HL-60/S4 (cell line): ENCODE data around the gene SLC17A1.

Source experiments
- in situ Hi-C: fragments of 300-500 bp; cut with MboI; formaldehyde crosslinking; loops from 2 replicates; pipeline ENCODE4 v1.14.3; 2022; ENCODE audit warnings: low sequenced_read_pairs

The SLC17A1 gene

GRCh38 chr6:25831532-25832306, at the start of gene SLC17A1:
Gene SLC17A1 (minus strand): TSS chr6:25832052. CDS start chr6:25830557, 1,495 bp downstream.
- in situ Hi-C loops = no loop called here

GRCh38 chr6:25880601-25881000, 48.7 kb upstream of the SLC17A1 start:
- in situ Hi-C loops = no loop called here

- in situ Hi-C loops = no loop called here
These were observed 47.0 kb upstream of the SLC17A1 start for GRCh38 chr6:25878721-25879322.

- in situ Hi-C loops = no loop called here
These were observed 44.2 kb upstream of the SLC17A1 start for GRCh38 chr6:25875926-25876602.

- in situ Hi-C loops = no loop called here
These were observed 43.7 kb upstream of the SLC17A1 start for GRCh38 chr6:25875563-25875905.

GRCh38 chr6:25874822-25875562, 43.1 kb upstream of the SLC17A1 start:
- in situ Hi-C loops = no loop called here

GRCh38 chr6:25874118-25874517, 42.3 kb upstream of the SLC17A1 start, which contains the start of gene SLC17A3:
Gene SLC17A3 (minus strand): TSS chr6:25874243. CDS start chr6:25868387, 5,856 bp downstream.
- in situ Hi-C loops = no loop called here

- in situ Hi-C loops = no loop called here
These were observed 41.0 kb upstream of the SLC17A1 start for GRCh38 chr6:25872814-25873213.

- in situ Hi-C loops = no loop called here
These were observed 38.0 kb upstream of the SLC17A1 start for GRCh38 chr6:25869840-25870239.

- in situ Hi-C loops = no loop called here
These were observed 36.8 kb upstream of the SLC17A1 start for GRCh38 chr6:25868436-25869183.

- in situ Hi-C loops = no loop called here
These were observed 34.2 kb upstream of the SLC17A1 start for GRCh38 chr6:25866011-25866410.

- in situ Hi-C loops = no loop called here
These were observed 31.5 kb upstream of the SLC17A1 start for GRCh38 chr6:25863360-25863759.

GRCh38 chr6:25862199-25862598, 30.3 kb upstream of the SLC17A1 start:
- in situ Hi-C loops = no loop called here

- in situ Hi-C loops = no loop called here
These were observed 20.9 kb upstream of the SLC17A1 start for GRCh38 chr6:25852756-25853155.

GRCh38 chr6:25851961-25852360, 20.1 kb upstream of the SLC17A1 start:
- in situ Hi-C loops = no loop called here

- in situ Hi-C loops = no loop called here
These were observed 12.7 kb upstream of the SLC17A1 start for GRCh38 chr6:25844518-25844917.

- in situ Hi-C loops = no loop called here
These were observed 10.7 kb upstream of the SLC17A1 start for GRCh38 chr6:25842526-25842925.

GRCh38 chr6:25835442-25836283, 3.8 kb upstream of the SLC17A1 start:
- in situ Hi-C loops = no loop called here

- in situ Hi-C loops = no loop called here
These were observed 3.1 kb upstream of the SLC17A1 start for GRCh38 chr6:25834950-25835349.

- in situ Hi-C loops = no loop called here
These were observed 1.3 kb upstream of the SLC17A1 start for GRCh38 chr6:25833136-25833535.
